H9 (cell line): Measurements from ENCODE around the gene SZRD1. TPM values are rescaled to one million over a fixed set of nuclear protein-coding genes. Genes with fewer than 3 reads are reported as not detected.

Experiments used
- DNase-seq: peaks from one replicate; pipeline ENCODE4 v3.0.0-alpha.2; 2017
- H2AFZ ChIP-seq: one replicate; pipeline ENCODE4 v1.6.1; 2013; ENCODE audit warnings: mild to moderate bottlenecking, low read length, control low read depth, moderate library complexity
- H2AK5ac ChIP-seq: 2 replicates; pipeline ENCODE4 v1.6.1; 2013; ENCODE audit warnings: low read length, control low read depth, mixed read lengths; ENCODE audit not compliant: insufficient read length
- H2BK120ac ChIP-seq: one replicate; pipeline ENCODE4 v1.6.1; 2013; ENCODE audit warnings: low read depth, mild to moderate bottlenecking, low read length, control low read depth, inconsistent platforms; ENCODE audit not compliant: poor library complexity, severe bottlenecking
- H2BK12ac ChIP-seq: 2 replicates; pipeline ENCODE4 v1.6.1; 2013; ENCODE audit warnings: low read length, control low read depth, mixed read lengths, low read depth; ENCODE audit not compliant: insufficient read length
- H2BK15ac ChIP-seq: 2 replicates; pipeline ENCODE4 v1.6.1; 2013; ENCODE audit warnings: low read depth, low read length, control low read depth
- H2BK20ac ChIP-seq: one replicate; pipeline ENCODE4 v1.6.1; 2013; ENCODE audit warnings: low read depth, mild to moderate bottlenecking, low read length, control low read depth, inconsistent platforms; ENCODE audit not compliant: poor library complexity, severe bottlenecking
- H2BK5ac ChIP-seq: 2 replicates; pipeline ENCODE4 v1.6.1; 2013; ENCODE audit warnings: low read length, control low read depth, mixed read lengths; ENCODE audit not compliant: insufficient read length
- H3K14ac ChIP-seq: 2 replicates; pipeline ENCODE4 v1.6.1; 2013; ENCODE audit warnings: low read length, control low read depth; ENCODE audit not compliant: insufficient read depth
- H3K18ac ChIP-seq: 2 replicates; pipeline ENCODE4 v1.6.1; 2013; ENCODE audit warnings: low read depth, mild to moderate bottlenecking, mixed read lengths, low read length, control low read depth; ENCODE audit not compliant: insufficient read length
- H3K23ac ChIP-seq: 2 replicates; pipeline ENCODE4 v1.6.1; 2013; ENCODE audit warnings: low read length, control low read depth, mixed read lengths, low read depth; ENCODE audit not compliant: insufficient read length
- H3K23me2 ChIP-seq: 2 replicates; pipeline ENCODE4 v1.6.1; 2013; ENCODE audit warnings: low read depth, mild to moderate bottlenecking, mixed read lengths, low read length, control low read depth; ENCODE audit not compliant: insufficient read length, poor library complexity, severe bottlenecking
- H3K27ac ChIP-seq: 2 replicates; pipeline ENCODE4 v1.5.1; 2013; ENCODE audit warnings: low read length, control low read depth, mixed read lengths, low read depth; ENCODE audit not compliant: insufficient read length
- H3K27me3 ChIP-seq: 2 replicates; pipeline ENCODE4 v1.6.1; 2013; ENCODE audit warnings: low read length, control low read depth, inconsistent platforms; ENCODE audit not compliant: insufficient read depth
- H3K4ac ChIP-seq: 2 replicates; pipeline ENCODE4 v1.6.1; 2013; ENCODE audit warnings: low read depth, mild to moderate bottlenecking, control low read depth, inconsistent platforms, low read length, moderate library complexity
- H3K4me1 ChIP-seq: 2 replicates; pipeline ENCODE4 v1.6.1; 2013; ENCODE audit warnings: low read length, control low read depth, inconsistent platforms; ENCODE audit not compliant: insufficient read depth
- H3K4me2 ChIP-seq: 2 replicates; pipeline ENCODE4 v1.6.1; 2013; ENCODE audit warnings: low read length, control low read depth, mixed read lengths; ENCODE audit not compliant: insufficient read length, insufficient read depth
- H3K56ac ChIP-seq: 2 replicates; pipeline ENCODE4 v1.6.1; 2013; ENCODE audit warnings: low read depth, mild to moderate bottlenecking, mixed read lengths, low read length, control low read depth; ENCODE audit not compliant: insufficient read length
- H3K79me1 ChIP-seq: 2 replicates; pipeline ENCODE4 v1.6.1; 2013; ENCODE audit warnings: low read depth, mild to moderate bottlenecking, moderate library complexity, low read length, control low read depth, inconsistent platforms; ENCODE audit not compliant: insufficient read depth, poor library complexity, severe bottlenecking
- H3K79me2 ChIP-seq: 2 replicates; pipeline ENCODE4 v1.6.1; 2013; ENCODE audit warnings: low read length, control low read depth, inconsistent platforms; ENCODE audit not compliant: insufficient read depth
- H3K9ac ChIP-seq: 2 replicates; pipeline ENCODE4 v1.6.1; 2013; ENCODE audit warnings: low read length, control low read depth, mixed read lengths; ENCODE audit not compliant: insufficient read length; ENCODE audit errors: extremely low read depth
- H3K9me3 ChIP-seq: one replicate; pipeline ENCODE4 v1.6.1; 2013; ENCODE audit warnings: low read depth, low read length, inconsistent platforms; ENCODE audit not compliant: control insufficient read depth
- H3T11ph ChIP-seq: one replicate; pipeline ENCODE4 v1.6.1; 2013; ENCODE audit warnings: mild to moderate bottlenecking, low read length, control low read depth, inconsistent platforms
- H4K20me1 ChIP-seq: one replicate; pipeline ENCODE4 v1.6.1; 2013; ENCODE audit not compliant: control insufficient read depth, insufficient read length, insufficient read depth
- H4K5ac ChIP-seq: 2 replicates; pipeline ENCODE4 v1.6.1; 2013; ENCODE audit warnings: low read depth, mild to moderate bottlenecking, mixed read lengths, low read length, control low read depth; ENCODE audit not compliant: insufficient read length
- H4K8ac ChIP-seq: replicated peaks from 2 replicates; pipeline ENCODE4 v1.6.1; 2013; ENCODE audit warnings: low read length, control low read depth, mixed read lengths, low read depth; ENCODE audit not compliant: insufficient read length
- H4K91ac ChIP-seq: 2 replicates; pipeline ENCODE4 v1.6.1; 2013; ENCODE audit warnings: low read depth, mild to moderate bottlenecking, moderate library complexity, mixed read lengths, low read length, control low read depth; ENCODE audit not compliant: insufficient read length
- H3K27ac Mint-ChIP-seq, 3 experiments: 2 replicates in 2 of 3; 3 replicates in 1 of 3; pipeline ENCODE4 v1.8.0; 2020 to 2021; ENCODE audit warnings: mixed read lengths in 3 of 3, mild to moderate bottlenecking in 1 of 3, moderate library complexity in 1 of 3
- H3K27me3 Mint-ChIP-seq: 2 replicates; pipeline ENCODE4 v1.8.0; 2021; ENCODE audit warnings: low read depth, mild to moderate bottlenecking, moderate library complexity, mixed read lengths
- H3K36me3 Mint-ChIP-seq, 3 experiments: 2 replicates in 2 of 3; 3 replicates in 1 of 3; pipeline ENCODE4 v1.8.0; 2020 to 2021; ENCODE audit warnings: low read depth in 3 of 3, mixed read lengths in 3 of 3; ENCODE audit not compliant: insufficient read depth in 1 of 3
- H3K4me1 Mint-ChIP-seq, 2 experiments: 2 replicates each; pipeline ENCODE4 v1.8.0; 2020; ENCODE audit warnings: mixed read lengths in 2 of 2
- H3K4me3 Mint-ChIP-seq, 2 experiments: 2 replicates in 1 of 2; 3 replicates in 1 of 2; pipeline ENCODE4 v1.8.0; 2020 to 2021; ENCODE audit warnings: mild to moderate bottlenecking in 2 of 2, mixed read lengths in 2 of 2, moderate library complexity in 1 of 2
- H3K9me3 Mint-ChIP-seq, 2 experiments: 2 replicates in 1 of 2; 3 replicates in 1 of 2; pipeline ENCODE4 v1.8.0; 2020; ENCODE audit warnings: mild to moderate bottlenecking in 2 of 2, mixed read lengths in 2 of 2, moderate library complexity in 1 of 2
- WGBS: extraction: QIAGEN DNeasy Blood & Tissue Kit; methylation state at CpG from one replicate; pipeline ENCODE4 v1.1.7; 2013; ENCODE audit warnings: missing lambda C conversion rate, low lambda C conversion rate, mixed read lengths; ENCODE audit not compliant: insufficient read length; ENCODE audit errors: extremely low coverage; 5-methylcytosine and 5-hydroxymethylcytosine counted together
- total RNA-seq: library from RNA; stranded (reverse); gene quantifications from 2 replicates; pipeline ENCODE4 v1.2.1, GENCODE V29; 2021
- TF ChIP-seq, protein P1 (sequence below): fragments of 200-600 bp; sonication (generic); conservative IDR thresholded peaks from 3 replicates; pipeline ENCODE4 v1.8.0; 2021; ENCODE audit warnings: antibody characterized with exemption, mild to moderate bottlenecking

Gene SZRD1
- total RNA-seq, 1 experiment from 2014 or later, result 118 TPM

DNA sequence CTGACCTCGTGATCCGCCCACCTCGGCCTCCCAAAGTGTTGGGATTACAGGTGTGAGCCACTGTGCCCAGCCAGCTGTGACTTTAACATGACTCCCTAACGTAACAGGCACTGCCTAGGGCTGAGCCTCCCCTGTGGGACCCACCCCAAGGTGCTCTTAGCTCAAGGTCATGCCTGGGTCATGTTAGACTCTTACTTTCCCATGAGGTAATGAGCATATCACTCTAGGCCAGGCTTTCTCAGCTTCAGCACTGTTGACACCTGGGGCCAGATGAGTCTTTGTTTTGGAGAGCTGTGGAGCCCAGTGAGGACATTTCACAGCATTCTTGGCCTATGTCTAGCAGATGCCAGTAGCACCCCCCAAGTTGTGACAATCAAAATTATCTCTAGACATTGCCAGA is 78.0 kb downstream of the SZRD1 start:
- Histone ChIP-seq H4K91ac (no peak overlapping the region), H4K8ac (no peak overlapping the region), H3K9me3 (no peaks in the 10 kb centered on the region), H4K20me1 (no peaks in the 10 kb centered on the region), H2BK5ac (no peak overlapping the region), H3K79me2 (peaks cover 2% of the 10 kb centered on the region), H3K27ac (no peak overlapping the region), H2AK5ac (no peak overlapping the region), H3K14ac (no peak overlapping the region), H2BK12ac (no peak overlapping the region), H3T11ph (no peak overlapping the region), H2AFZ (no peak overlapping the region), H3K18ac (no peak overlapping the region), H2BK15ac (no peak overlapping the region), H3K4ac (no peak overlapping the region), H3K56ac (no peak overlapping the region), H4K5ac (no peak overlapping the region), H3K23me2 (peaks cover 6% of the 10 kb centered on the region), H3K79me1 (no peaks in the 10 kb centered on the region), H2BK20ac (no peak overlapping the region), H2BK120ac (no peak overlapping the region), H3K23ac (no peak overlapping the region), H3K4me1 (no peaks in the 10 kb centered on the region), H3K9ac (no peak overlapping the region), H3K27me3 (no peaks in the 10 kb centered on the region), H3K4me2 (no peak overlapping the region)
- Mint-ChIP-seq H3K27ac (no peak overlapping the region), H3K27me3 (peaks cover 5% of the 10 kb centered on the region), H3K4me1 (peaks cover 5 to 10% of the 10 kb centered on the region in 2 experiments), H3K4me3 (no peak overlapping the region), H3K9me3 (no peaks in the 10 kb centered on the region), H3K36me3 (peaks cover 9 to 52% (median 47%) of the 10 kb centered on the region in 3 experiments; a peak in 6 of 7 replicates)
- WGBS, result no CpG with 5 or more reads among the region's 4 CpGs
- DNase-seq, result no peak
- TF ChIP-seq, protein P1, sequence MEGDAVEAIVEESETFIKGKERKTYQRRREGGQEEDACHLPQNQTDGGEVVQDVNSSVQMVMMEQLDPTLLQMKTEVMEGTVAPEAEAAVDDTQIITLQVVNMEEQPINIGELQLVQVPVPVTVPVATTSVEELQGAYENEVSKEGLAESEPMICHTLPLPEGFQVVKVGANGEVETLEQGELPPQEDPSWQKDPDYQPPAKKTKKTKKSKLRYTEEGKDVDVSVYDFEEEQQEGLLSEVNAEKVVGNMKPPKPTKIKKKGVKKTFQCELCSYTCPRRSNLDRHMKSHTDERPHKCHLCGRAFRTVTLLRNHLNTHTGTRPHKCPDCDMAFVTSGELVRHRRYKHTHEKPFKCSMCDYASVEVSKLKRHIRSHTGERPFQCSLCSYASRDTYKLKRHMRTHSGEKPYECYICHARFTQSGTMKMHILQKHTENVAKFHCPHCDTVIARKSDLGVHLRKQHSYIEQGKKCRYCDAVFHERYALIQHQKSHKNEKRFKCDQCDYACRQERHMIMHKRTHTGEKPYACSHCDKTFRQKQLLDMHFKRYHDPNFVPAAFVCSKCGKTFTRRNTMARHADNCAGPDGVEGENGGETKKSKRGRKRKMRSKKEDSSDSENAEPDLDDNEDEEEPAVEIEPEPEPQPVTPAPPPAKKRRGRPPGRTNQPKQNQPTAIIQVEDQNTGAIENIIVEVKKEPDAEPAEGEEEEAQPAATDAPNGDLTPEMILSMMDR, result no peak
